K562 (cell line): ENCODE results near the gene NVL. TPM values are rescaled to one million over a fixed set of nuclear protein-coding genes. Genes with fewer than 3 reads are reported as not detected.

ENCODE experiments used
- ASH1L ChIP-seq: fragments of 450-650 bp; IDR thresholded peaks from 2 replicates; pipeline ENCODE4 v1.6.1; 2018; ENCODE audit warnings: borderline replicate concordance, mild to moderate bottlenecking, low read depth; ENCODE audit not compliant: partially characterized antibody
- ELF2 ChIP-seq: fragments of 250-450 bp; sonication (Bioruptor Pico); IDR thresholded peaks from 2 replicates; pipeline ENCODE4 v1.5.0; 2021; ENCODE audit warnings: mild to moderate bottlenecking
- GTF2A2 ChIP-seq: IDR thresholded peaks from 2 replicates; pipeline ENCODE4 v1.6.1; 2016; ENCODE audit warnings: mild to moderate bottlenecking, missing genetic modification characterization, missing compliant biosample characterization
- HMG20A ChIP-seq: fragments of 450-650 bp; formaldehyde crosslinking; conservative IDR thresholded peaks from 2 replicates; pipeline ENCODE4 v1.4.0; 2020; ENCODE audit warnings: mild to moderate bottlenecking, mixed read lengths
- JUN ChIP-seq, 2 experiments: sonication (generic) in 1 of 2; formaldehyde crosslinking in 1 of 2; IDR thresholded peaks; 2 replicates each; pipeline versions ENCODE4 v1.6.1 to v1.8.0; 2012 to 2022; ENCODE audit warnings: borderline replicate concordance in 2 of 2, mild to moderate bottlenecking in 2 of 2, improper control_type of control experiment in 1 of 2, low read depth in 1 of 2, low read length in 1 of 2, missing genetic modification reagents in 1 of 2
- KLF10 ChIP-seq: fragments of 250-450 bp; sonication (Bioruptor Pico); IDR thresholded peaks from 2 replicates; pipeline ENCODE4 v1.6.1; 2021; ENCODE audit warnings: matching md5 sums
- POLR2G ChIP-seq: fragments of 200-400 bp; formaldehyde crosslinking; IDR thresholded peaks from 2 replicates; pipeline ENCODE4 v1.6.1; 2017; ENCODE audit warnings: low read depth, mild to moderate bottlenecking, antibody characterized with exemption, low read length, moderate library complexity
- PTBP1 ChIP-seq: fragments of 200-400 bp; formaldehyde crosslinking; IDR thresholded peaks from 2 replicates; pipeline ENCODE4 v1.6.1; 2017; ENCODE audit warnings: low read depth, low read length
- SPI1 ChIP-seq: IDR thresholded peaks from 2 replicates; pipeline ENCODE4 v1.6.1; 2011; ENCODE audit warnings: low read depth, low read length, control low read depth, borderline replicate concordance
- ZFPM2 ChIP-seq: fragments of 250-450 bp; sonication (Bioruptor Pico); IDR thresholded peaks from 2 replicates; pipeline ENCODE4 v1.5.1; 2022; ENCODE audit warnings: mild to moderate bottlenecking
- polyA plus RNA-seq, 8 experiments: library from polyadenylated mRNA; depleted of rRNA in 4 of 8; stranded (reverse) in 5 of 8; unstranded in 3 of 8; fragments of >200 nt; fragmentation: Nextera tagmentation in 2 of 8; fragmentation: Illumina TruSeq in 1 of 8; extraction: Ambion mirVana in 2 of 8; extraction: Trizol in 1 of 8; gene quantifications; 2 replicates each; pipeline versions ENCODE4 v1.2.1 to v1.2.3, GENCODE V29; 2011 to 2014; ENCODE audit warnings: inconsistent platforms in 1 of 8, missing spikeins in 1 of 8
- total RNA-seq, 7 experiments: library from RNA; depleted of rRNA in 6 of 7; stranded (reverse); fragments of >200 nt in 6 of 7; fragmentation: Illumina TruSeq in 2 of 7; extraction: Trizol in 2 of 7; gene quantifications; 2 replicates each; pipeline versions ENCODE4 v1.2.1 to v1.2.3, GENCODE V29; 2011 to 2021; ENCODE audit warnings: low replicate concordance in 1 of 7
- TF ChIP-seq, protein P1 (sequence below): fragments of 250-450 bp; sonication (Bioruptor Pico); IDR thresholded peaks from 2 replicates; pipeline ENCODE4 v1.4.0; 2020
- TF ChIP-seq, protein P2 (sequence below), 2 experiments: IDR thresholded peaks in 1 of 2; conservative IDR thresholded peaks in 1 of 2; 2 replicates each; pipeline ENCODE4 v1.6.1; 2016; ENCODE audit warnings: low read depth in 2 of 2, mild to moderate bottlenecking in 1 of 2, missing compliant biosample characterization in 1 of 2, missing genetic modification characterization in 1 of 2, moderate library complexity in 1 of 2
- TF ChIP-seq, protein P3 (sequence below): fragments of 250-450 bp; sonication (Bioruptor Pico); IDR thresholded peaks from 2 replicates; pipeline ENCODE4 v1.4.0; 2020; ENCODE audit warnings: mild to moderate bottlenecking, moderate library complexity

Gene NVL
- total and polyA plus RNA-seq, 9 of the 15 experiments (the other 6 are each of a cell fraction or from before 2014, with no cell fraction given), result 32.5 to 86.6 (median 62.9) TPM

DNA sequence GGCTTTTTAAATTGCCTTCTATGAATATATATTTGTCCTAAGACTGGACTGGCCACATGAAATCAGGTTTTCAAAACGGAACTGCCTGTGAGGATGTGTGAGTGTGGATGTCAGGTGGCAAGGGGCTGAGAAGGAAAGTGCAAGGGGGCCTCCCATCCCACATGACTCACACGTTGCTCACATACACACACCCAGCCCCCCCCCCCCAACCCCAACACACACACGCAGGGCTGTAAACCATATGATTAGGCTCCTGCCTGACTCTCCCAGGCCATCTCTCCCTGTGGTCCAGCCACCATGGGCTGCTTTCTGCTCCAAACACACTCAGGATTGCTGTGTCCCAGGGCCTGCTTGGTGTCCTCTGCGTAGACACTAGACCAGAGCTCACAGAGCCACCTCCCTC, 124.5 kb downstream of the NVL start (continued):
- TF ChIP-seq, protein P1, sequence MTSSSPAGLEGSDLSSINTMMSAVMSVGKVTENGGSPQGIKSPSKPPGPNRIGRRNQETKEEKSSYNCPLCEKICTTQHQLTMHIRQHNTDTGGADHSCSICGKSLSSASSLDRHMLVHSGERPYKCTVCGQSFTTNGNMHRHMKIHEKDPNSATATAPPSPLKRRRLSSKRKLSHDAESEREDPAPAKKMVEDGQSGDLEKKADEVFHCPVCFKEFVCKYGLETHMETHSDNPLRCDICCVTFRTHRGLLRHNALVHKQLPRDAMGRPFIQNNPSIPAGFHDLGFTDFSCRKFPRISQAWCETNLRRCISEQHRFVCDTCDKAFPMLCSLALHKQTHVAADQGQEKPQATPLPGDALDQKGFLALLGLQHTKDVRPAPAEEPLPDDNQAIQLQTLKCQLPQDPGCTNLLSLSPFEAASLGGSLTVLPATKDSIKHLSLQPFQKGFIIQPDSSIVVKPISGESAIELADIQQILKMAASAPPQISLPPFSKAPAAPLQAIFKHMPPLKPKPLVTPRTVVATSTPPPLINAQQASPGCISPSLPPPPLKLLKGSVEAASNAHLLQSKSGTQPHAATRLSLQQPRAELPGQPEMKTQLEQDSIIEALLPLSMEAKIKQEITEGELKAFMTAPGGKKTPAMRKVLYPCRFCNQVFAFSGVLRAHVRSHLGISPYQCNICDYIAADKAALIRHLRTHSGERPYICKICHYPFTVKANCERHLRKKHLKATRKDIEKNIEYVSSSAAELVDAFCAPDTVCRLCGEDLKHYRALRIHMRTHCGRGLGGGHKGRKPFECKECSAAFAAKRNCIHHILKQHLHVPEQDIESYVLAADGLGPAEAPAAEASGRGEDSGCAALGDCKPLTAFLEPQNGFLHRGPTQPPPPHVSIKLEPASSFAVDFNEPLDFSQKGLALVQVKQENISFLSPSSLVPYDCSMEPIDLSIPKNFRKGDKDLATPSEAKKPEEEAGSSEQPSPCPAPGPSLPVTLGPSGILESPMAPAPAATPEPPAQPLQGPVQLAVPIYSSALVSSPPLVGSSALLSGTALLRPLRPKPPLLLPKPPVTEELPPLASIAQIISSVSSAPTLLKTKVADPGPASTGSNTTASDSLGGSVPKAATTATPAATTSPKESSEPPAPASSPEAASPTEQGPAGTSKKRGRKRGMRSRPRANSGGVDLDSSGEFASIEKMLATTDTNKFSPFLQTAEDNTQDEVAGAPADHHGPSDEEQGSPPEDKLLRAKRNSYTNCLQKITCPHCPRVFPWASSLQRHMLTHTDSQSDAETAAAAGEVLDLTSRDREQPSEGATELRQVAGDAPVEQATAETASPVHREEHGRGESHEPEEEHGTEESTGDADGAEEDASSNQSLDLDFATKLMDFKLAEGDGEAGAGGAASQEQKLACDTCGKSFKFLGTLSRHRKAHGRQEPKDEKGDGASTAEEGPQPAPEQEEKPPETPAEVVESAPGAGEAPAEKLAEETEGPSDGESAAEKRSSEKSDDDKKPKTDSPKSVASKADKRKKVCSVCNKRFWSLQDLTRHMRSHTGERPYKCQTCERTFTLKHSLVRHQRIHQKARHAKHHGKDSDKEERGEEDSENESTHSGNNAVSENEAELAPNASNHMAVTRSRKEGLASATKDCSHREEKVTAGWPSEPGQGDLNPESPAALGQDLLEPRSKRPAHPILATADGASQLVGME (CRISPR knock-in tag), result no peak
- no peak for TF ChIP-seq ELF2 (CRISPR knock-in tag)
- TF ChIP-seq JUN (IDR thresholded peaks at IDR 0.05; ENCODE audit: borderline replicate concordance, low read depth, low read length), result no peak
- no peak for TF ChIP-seq JUN (CRISPR knock-in tag; IDR thresholded peaks at IDR 0.05; ENCODE audit: borderline replicate concordance)
- TF ChIP-seq SPI1, result 0 out of 2 replicates have a peak, but pooled peaks have one; percentile 14
- TF ChIP-seq PTBP1, result no peak
- TF ChIP-seq, protein P2, sequence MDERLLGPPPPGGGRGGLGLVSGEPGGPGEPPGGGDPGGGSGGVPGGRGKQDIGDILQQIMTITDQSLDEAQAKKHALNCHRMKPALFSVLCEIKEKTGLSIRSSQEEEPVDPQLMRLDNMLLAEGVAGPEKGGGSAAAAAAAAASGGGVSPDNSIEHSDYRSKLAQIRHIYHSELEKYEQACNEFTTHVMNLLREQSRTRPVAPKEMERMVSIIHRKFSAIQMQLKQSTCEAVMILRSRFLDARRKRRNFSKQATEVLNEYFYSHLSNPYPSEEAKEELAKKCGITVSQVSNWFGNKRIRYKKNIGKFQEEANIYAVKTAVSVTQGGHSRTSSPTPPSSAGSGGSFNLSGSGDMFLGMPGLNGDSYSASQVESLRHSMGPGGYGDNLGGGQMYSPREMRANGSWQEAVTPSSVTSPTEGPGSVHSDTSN (CRISPR knock-in tag; IDR thresholded peaks at IDR 0.05; ENCODE audit: low read depth), result no peak
- TF ChIP-seq, protein P2 (tag; conservative IDR thresholded peaks at IDR 0.05; ENCODE audit: low read depth), result no peak
- no peak for TF ChIP-seq ZFPM2 (CRISPR knock-in tag)
- TF ChIP-seq KLF10 (CRISPR knock-in tag), result no peak
- TF ChIP-seq, protein P3, sequence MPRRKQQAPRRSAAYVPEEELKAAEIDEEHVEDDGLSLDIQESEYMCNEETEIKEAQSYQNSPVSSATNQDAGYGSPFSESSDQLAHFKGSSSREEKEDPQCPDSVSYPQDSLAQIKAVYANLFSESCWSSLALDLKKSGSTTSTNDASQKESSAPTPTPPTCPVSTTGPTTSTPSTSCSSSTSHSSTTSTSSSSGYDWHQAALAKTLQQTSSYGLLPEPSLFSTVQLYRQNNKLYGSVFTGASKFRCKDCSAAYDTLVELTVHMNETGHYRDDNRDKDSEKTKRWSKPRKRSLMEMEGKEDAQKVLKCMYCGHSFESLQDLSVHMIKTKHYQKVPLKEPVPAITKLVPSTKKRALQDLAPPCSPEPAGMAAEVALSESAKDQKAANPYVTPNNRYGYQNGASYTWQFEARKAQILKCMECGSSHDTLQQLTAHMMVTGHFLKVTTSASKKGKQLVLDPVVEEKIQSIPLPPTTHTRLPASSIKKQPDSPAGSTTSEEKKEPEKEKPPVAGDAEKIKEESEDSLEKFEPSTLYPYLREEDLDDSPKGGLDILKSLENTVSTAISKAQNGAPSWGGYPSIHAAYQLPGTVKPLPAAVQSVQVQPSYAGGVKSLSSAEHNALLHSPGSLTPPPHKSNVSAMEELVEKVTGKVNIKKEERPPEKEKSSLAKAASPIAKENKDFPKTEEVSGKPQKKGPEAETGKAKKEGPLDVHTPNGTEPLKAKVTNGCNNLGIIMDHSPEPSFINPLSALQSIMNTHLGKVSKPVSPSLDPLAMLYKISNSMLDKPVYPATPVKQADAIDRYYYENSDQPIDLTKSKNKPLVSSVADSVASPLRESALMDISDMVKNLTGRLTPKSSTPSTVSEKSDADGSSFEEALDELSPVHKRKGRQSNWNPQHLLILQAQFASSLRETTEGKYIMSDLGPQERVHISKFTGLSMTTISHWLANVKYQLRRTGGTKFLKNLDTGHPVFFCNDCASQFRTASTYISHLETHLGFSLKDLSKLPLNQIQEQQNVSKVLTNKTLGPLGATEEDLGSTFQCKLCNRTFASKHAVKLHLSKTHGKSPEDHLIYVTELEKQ (CRISPR knock-in tag), result no peak
- TF ChIP-seq POLR2G, result no peak
- no peak for TF ChIP-seq GTF2A2
- no peak for TF ChIP-seq ASH1L
- no peak for TF ChIP-seq HMG20A (CRISPR knock-in tag)
